Fibroblast of pulmonary artery (primary cell): ENCODE results near the gene ATXN7L1.
A peak's percentile ranks its signal among the peaks of the same experiment; 100 is the strongest.
"Not testable (repeated sequence)": the region's sequence is repeated elsewhere in the genome, so short reads cannot be mapped to it uniquely, and the experiment has no call there.

Experiments used
- DNase-seq: peaks from one replicate; pipeline ENCODE4 v3.0.0-alpha.2; 2010; ENCODE audit warnings: low read depth
- H3K4me3 ChIP-seq: replicated peaks from 2 replicates; pipeline ENCODE4 v1.5.1; 2011; ENCODE audit warnings: low read depth, mild to moderate bottlenecking, control low read depth, low read length, moderate library complexity
- TF ChIP-seq, protein P1 (sequence below): IDR thresholded peaks from 2 replicates; pipeline ENCODE4 v1.5.1; 2011; ENCODE audit warnings: mild to moderate bottlenecking, control low read depth, low read length, inconsistent platforms; ENCODE audit errors: missing control alignments

The ATXN7L1 gene

DNA sequence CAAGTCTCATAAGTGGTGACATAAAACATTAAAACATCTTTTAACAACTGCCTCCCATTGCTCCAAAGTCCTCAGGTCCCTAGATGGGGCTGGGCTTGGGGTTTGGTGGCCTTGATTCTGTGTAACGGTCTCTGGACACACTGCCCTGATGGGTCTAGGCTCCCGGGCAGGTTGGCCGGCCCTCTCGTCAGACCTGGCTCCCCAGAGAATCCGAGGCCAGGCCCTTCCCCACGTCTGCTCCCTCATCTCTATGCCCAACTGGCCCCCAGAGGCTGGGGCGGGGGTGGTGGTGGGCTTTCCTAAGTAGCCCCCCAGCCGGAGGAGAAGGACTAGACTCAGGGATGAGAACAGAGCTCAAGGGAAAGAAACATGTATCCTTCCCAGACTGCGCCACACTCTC is 263.6 kb downstream of the ATXN7L1 start:
- TF ChIP-seq, protein P1, sequence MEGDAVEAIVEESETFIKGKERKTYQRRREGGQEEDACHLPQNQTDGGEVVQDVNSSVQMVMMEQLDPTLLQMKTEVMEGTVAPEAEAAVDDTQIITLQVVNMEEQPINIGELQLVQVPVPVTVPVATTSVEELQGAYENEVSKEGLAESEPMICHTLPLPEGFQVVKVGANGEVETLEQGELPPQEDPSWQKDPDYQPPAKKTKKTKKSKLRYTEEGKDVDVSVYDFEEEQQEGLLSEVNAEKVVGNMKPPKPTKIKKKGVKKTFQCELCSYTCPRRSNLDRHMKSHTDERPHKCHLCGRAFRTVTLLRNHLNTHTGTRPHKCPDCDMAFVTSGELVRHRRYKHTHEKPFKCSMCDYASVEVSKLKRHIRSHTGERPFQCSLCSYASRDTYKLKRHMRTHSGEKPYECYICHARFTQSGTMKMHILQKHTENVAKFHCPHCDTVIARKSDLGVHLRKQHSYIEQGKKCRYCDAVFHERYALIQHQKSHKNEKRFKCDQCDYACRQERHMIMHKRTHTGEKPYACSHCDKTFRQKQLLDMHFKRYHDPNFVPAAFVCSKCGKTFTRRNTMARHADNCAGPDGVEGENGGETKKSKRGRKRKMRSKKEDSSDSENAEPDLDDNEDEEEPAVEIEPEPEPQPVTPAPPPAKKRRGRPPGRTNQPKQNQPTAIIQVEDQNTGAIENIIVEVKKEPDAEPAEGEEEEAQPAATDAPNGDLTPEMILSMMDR: no peak

GRCh38 chr7:105611856-105612775 is 264.3 kb downstream of the ATXN7L1 start:
- TF ChIP-seq, protein P1: no peak
- DNase-seq: peak; percentile 37
- H3K4me3 ChIP-seq: no peak overlapping the region

More for the DNA sequence above, 263.6 kb downstream of the ATXN7L1 start:
- no peak for DNase-seq
- no peak overlapping the region for H3K4me3 ChIP-seq

- TF ChIP-seq, protein P1: no peak
- H3K4me3 ChIP-seq: no peak overlapping the region
- no peak for DNase-seq
Measured at GRCh38 chr7:105610165-105610930, 266.1 kb downstream of the ATXN7L1 start.

DNA sequence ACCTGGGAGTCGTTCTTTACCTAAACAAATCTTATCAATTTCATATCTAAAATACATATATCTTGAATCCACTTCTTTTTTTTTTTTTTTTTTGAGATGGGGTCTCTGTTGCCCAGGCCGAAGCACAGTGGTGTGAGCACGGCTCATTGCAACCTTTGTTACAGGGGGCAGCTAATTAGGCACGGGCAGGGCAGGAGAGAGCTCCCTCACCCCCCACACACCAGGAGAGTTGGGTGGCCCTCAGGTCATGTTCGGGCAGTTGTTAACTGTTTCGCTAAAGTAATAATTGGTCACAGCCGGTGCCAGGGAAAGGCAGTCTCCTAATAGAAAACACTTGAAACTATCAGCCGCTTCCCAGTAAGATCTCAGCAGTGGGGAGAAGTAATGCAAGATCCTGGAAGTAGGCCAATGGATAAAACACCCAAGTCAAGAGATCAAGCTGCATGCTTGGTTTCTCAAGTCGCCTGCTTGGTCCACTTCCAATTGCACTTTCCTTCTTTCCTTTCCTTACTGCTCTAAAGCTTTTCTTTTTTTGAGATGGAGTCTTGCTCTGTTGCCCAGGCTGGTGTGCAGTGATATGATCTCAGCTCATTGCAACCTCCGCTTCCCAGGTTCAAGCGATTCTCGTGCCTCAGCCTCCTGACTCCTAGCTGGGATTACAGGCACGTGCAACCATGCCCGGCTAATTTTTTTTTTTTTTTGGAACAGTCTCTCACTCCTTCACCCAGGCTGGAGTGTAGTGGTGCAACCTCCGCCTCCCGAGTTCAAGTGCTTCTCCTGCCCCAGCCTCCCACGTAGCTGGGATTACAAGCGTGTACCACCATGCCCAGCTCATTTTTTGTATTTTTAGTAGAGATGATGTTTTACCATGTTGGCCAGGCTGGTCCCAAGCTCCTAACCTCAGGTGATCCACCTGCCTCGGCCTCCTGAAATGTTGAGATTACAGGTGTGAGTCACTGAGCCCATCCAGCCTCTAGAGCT is 273.8 kb downstream of the ATXN7L1 start:
- TF ChIP-seq, protein P1: no peak
- no peak overlapping the region for H3K4me3 ChIP-seq
- peak; percentile 36 for DNase-seq

- H3K4me3 ChIP-seq: no peak overlapping the region
- no peak for DNase-seq
- TF ChIP-seq, protein P1: no peak
Measured at GRCh38 chr7:105600720-105601550, 275.5 kb downstream of the ATXN7L1 start.

- TF ChIP-seq, protein P1: no peak
- no peak for DNase-seq
- H3K4me3 ChIP-seq: no peak overlapping the region
Measured at GRCh38 chr7:105599551-105599950, 276.8 kb downstream of the ATXN7L1 start.

DNA sequence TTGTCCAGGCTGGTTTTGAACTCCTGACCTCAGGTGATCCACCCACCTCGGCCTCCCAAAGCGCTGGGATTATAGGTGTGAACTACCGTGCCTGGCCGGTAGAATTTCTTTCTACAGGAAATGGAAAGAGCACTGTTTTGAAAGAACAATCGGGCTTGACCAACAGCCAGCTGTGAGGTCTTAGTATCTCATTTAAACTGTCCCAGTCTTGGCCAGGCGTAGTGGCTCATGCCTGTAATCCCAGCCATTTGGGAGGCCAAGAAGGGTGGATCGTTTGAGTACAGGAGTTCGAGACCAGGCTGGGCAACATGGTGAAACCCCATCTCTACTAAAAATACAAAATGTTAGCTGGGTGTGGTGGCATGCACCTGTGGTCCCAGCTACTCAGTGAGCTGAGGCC is 277.3 kb downstream of the ATXN7L1 start:
- H3K4me3 ChIP-seq, DNase-seq: not testable (repeated sequence)
